Chondrocyte (in vitro differentiated cells): ENCODE data around the gene TIMM29. TPM values are rescaled to one million over a fixed set of nuclear protein-coding genes. Genes with fewer than 3 reads are reported as not detected.

ENCODE experiments used
- DNase-seq: peaks from one replicate; pipeline ENCODE4 v3.0.0; 2021; ENCODE audit warnings: mixed read lengths, low spot score
- H3K27ac Mint-ChIP-seq: one replicate; pipeline ENCODE4 v1.8.0; 2021; ENCODE audit warnings: mild to moderate bottlenecking, moderate library complexity, mixed read lengths; ENCODE audit not compliant: unreplicated experiment
- H3K27me3 Mint-ChIP-seq: 2 replicates; pipeline ENCODE4 v1.8.0; 2021; ENCODE audit warnings: low read depth, mixed read lengths
- H3K36me3 Mint-ChIP-seq: 2 replicates; pipeline ENCODE4 v1.8.0; 2021; ENCODE audit warnings: low read depth, mixed read lengths
- H3K4me1 Mint-ChIP-seq: 2 replicates; pipeline ENCODE4 v1.8.0; 2021; ENCODE audit warnings: low read depth, mild to moderate bottlenecking, mixed read lengths
- H3K4me3 Mint-ChIP-seq: one replicate; pipeline ENCODE4 v1.8.0; 2021; ENCODE audit warnings: mild to moderate bottlenecking, moderate library complexity, mixed read lengths; ENCODE audit not compliant: unreplicated experiment
- H3K9me3 Mint-ChIP-seq: 2 replicates; pipeline ENCODE4 v1.8.0; 2021; ENCODE audit warnings: low read depth, mixed read lengths
- CTCF ChIP-seq: fragments of 200-600 bp; sonication (generic); IDR thresholded peaks from 2 replicates; pipeline ENCODE4 v1.5.0; 2021; ENCODE audit warnings: antibody characterized with exemption, mild to moderate bottlenecking, moderate library complexity
- long read RNA-seq: library from polyadenylated mRNA; stranded (forward); transcript quantifications from one replicate; pipeline ENCODE4 v2.0.0, GENCODE V29; 2021
- total RNA-seq: library from RNA; stranded (reverse); gene quantifications from 3 replicates; pipeline ENCODE4 v1.2.1, GENCODE V29; 2021

The TIMM29 gene
- 22.1 to 25.7 TPM (median 24.2 TPM) in 3 replicates for total RNA-seq
- long read RNA-seq, transcript TIMM29-201 (2 exons, 1,425 nt) = major isoform, 18 of 21 reads
- long read RNA-seq, partial matches to known transcripts = 0 of 21 reads
- long read RNA-seq, other reads (novel, unspliced or antisense) = 3 of 21 reads

GRCh38 chr19:10928563-10929401 lies at the start of gene TIMM29, which contains the start of gene YIPF2:
Gene TIMM29 (plus strand): TSS chr19:10928811. CDS start chr19:10928823, 12 bp downstream.
Gene YIPF2 (minus strand): TSS chr19:10928639. CDS start chr19:10928410, 229 bp downstream.
- Mint-ChIP-seq H3K4me3 (peak within 1 kb of the TSS; percentile 89), H3K4me1 (peaks cover 23% of the 10 kb centered on the region), H3K9me3 (no peaks in the 10 kb centered on the region), H3K36me3 (peaks cover 7% of the 10 kb centered on the region), H3K27ac (peak within 1 kb of the TSS; percentile 95), H3K27me3 (no peaks in the 10 kb centered on the region)
- peak; percentile 99 for DNase-seq
- peak; percentile 20 for TF ChIP-seq CTCF

- peak overlapping the region; percentile 17 for H3K27ac Mint-ChIP-seq
- H3K4me1 Mint-ChIP-seq = peaks cover 57% of the 10 kb centered on the region
Observed at GRCh38 chr19:10881403-10882107, 47.1 kb upstream of the TIMM29 start.

GRCh38 chr19:10882108-10882457 lies 46.5 kb upstream of the TIMM29 start:
- H3K27ac Mint-ChIP-seq = peak overlapping the region; percentile 17
- no peak for TF ChIP-seq CTCF
- H3K4me3 Mint-ChIP-seq = no peak overlapping the region
- peaks cover 54% of the 10 kb centered on the region for H3K4me1 Mint-ChIP-seq
- no peak for DNase-seq
- H3K9me3 Mint-ChIP-seq = no peaks in the 10 kb centered on the region
- no peaks in the 10 kb centered on the region for H3K36me3 Mint-ChIP-seq
- H3K27me3 Mint-ChIP-seq = no peaks in the 10 kb centered on the region

More at GRCh38 chr19:10881403-10882107, 47.1 kb upstream of the TIMM29 start:
- no peak for TF ChIP-seq CTCF
- H3K9me3 Mint-ChIP-seq = no peaks in the 10 kb centered on the region
- H3K36me3 Mint-ChIP-seq = no peaks in the 10 kb centered on the region
- H3K4me3 Mint-ChIP-seq = no peak overlapping the region
- no peak for DNase-seq
- H3K27me3 Mint-ChIP-seq = no peaks in the 10 kb centered on the region

GRCh38 chr19:10884274-10884673 lies 44.3 kb upstream of the TIMM29 start:
- Mint-ChIP-seq H3K27me3 (no peaks in the 10 kb centered on the region), H3K27ac (peak overlapping the region; percentile 73), H3K4me3 (no peak overlapping the region), H3K9me3 (no peaks in the 10 kb centered on the region), H3K4me1 (peaks cover 53% of the 10 kb centered on the region), H3K36me3 (no peaks in the 10 kb centered on the region)
- no peak for DNase-seq
- TF ChIP-seq CTCF = no peak
